Glutamatergic neuron (in vitro differentiated cells): ENCODE measurements around the gene SNAI3. TPM values are rescaled to one million over a fixed set of nuclear protein-coding genes. Genes with fewer than 3 reads are reported as not detected.

ENCODE experiments used
- DNase-seq: peaks from one replicate; pipeline ENCODE4 v3.0.0; 2022
- H3K27ac Mint-ChIP-seq: one replicate; pipeline ENCODE4 v1.8.0; 2020; ENCODE audit warnings: mild to moderate bottlenecking, mixed read lengths, inconsistent platforms; ENCODE audit not compliant: unreplicated experiment
- H3K27me3 Mint-ChIP-seq: one replicate; pipeline ENCODE4 v1.8.0; 2020; ENCODE audit warnings: mild to moderate bottlenecking, moderate library complexity, mixed read lengths, inconsistent platforms; ENCODE audit not compliant: unreplicated experiment
- H3K36me3 Mint-ChIP-seq: one replicate; pipeline ENCODE4 v1.8.0; 2020; ENCODE audit warnings: mild to moderate bottlenecking, mixed read lengths, inconsistent platforms; ENCODE audit not compliant: unreplicated experiment
- H3K4me1 Mint-ChIP-seq: one replicate; pipeline ENCODE4 v1.8.0; 2020; ENCODE audit warnings: mild to moderate bottlenecking, low read depth, mixed read lengths, inconsistent platforms; ENCODE audit not compliant: unreplicated experiment
- H3K4me3 Mint-ChIP-seq: one replicate; pipeline ENCODE4 v1.8.0; 2020; ENCODE audit warnings: mild to moderate bottlenecking, mixed read lengths, inconsistent platforms; ENCODE audit not compliant: unreplicated experiment
- H3K9me3 Mint-ChIP-seq: one replicate; pipeline ENCODE4 v1.8.0; 2020; ENCODE audit warnings: mild to moderate bottlenecking, moderate library complexity, mixed read lengths, inconsistent platforms; ENCODE audit not compliant: unreplicated experiment
- CTCF ChIP-seq: fragments of 200-600 bp; sonication (generic); IDR thresholded peaks from one replicate; pipeline ENCODE4 v1.5.0; 2021; ENCODE audit not compliant: partially characterized antibody, unreplicated experiment
- total RNA-seq: library from RNA; stranded (reverse); fragmentation: NEBNext Ultra II Directional; extraction: Animal tissue kit (Norgen Biotek cat#: 25700); gene quantifications from one replicate; pipeline ENCODE4 v1.2.1, GENCODE V29; 2021; ENCODE audit not compliant: unreplicated experiment

SNAI3 gene
- total RNA-seq, 1 donor from 2014 or later, result not detected

- no peak for DNase-seq
- Mint-ChIP-seq H3K27ac (no peak overlapping the region), H3K27me3 (peaks cover 12% of the 10 kb centered on the region), H3K9me3 (peaks cover 10% of the 10 kb centered on the region), H3K4me1 (peaks cover 11% of the 10 kb centered on the region), H3K36me3 (no peaks in the 10 kb centered on the region), H3K4me3 (no peak overlapping the region)
- TF ChIP-seq CTCF, result no peak
Observed at GRCh38 chr16:88725609-88726407, 39.5 kb upstream of the SNAI3 start.

GRCh38 chr16:88724855-88725555 lies 38.7 kb upstream of the SNAI3 start:
- DNase-seq, result no peak
- Mint-ChIP-seq H3K36me3 (no peaks in the 10 kb centered on the region), H3K4me3 (no peak overlapping the region), H3K9me3 (peaks cover 6% of the 10 kb centered on the region), H3K4me1 (peaks cover 7% of the 10 kb centered on the region), H3K27me3 (peaks cover 9% of the 10 kb centered on the region), H3K27ac (no peak overlapping the region)
- no peak for TF ChIP-seq CTCF

- peaks cover 6% of the 10 kb centered on the region for H3K9me3 Mint-ChIP-seq
- no peaks in the 10 kb centered on the region for H3K36me3 Mint-ChIP-seq
- H3K27me3 Mint-ChIP-seq, result peaks cover 6% of the 10 kb centered on the region
- no peak overlapping the region for H3K27ac Mint-ChIP-seq
- DNase-seq, result no peak
- peaks cover 5% of the 10 kb centered on the region for H3K4me1 Mint-ChIP-seq
- no peak for TF ChIP-seq CTCF
- H3K4me3 Mint-ChIP-seq, result no peak overlapping the region
Observed at GRCh38 chr16:88723911-88724310, 37.6 kb upstream of the SNAI3 start.

GRCh38 chr16:88723507-88723887 lies 37.2 kb upstream of the SNAI3 start:
- DNase-seq, result no peak
- Mint-ChIP-seq H3K27me3 (peaks cover 6% of the 10 kb centered on the region), H3K4me1 (peaks cover 5% of the 10 kb centered on the region), H3K4me3 (no peak overlapping the region), H3K9me3 (peaks cover 6% of the 10 kb centered on the region), H3K27ac (no peak overlapping the region), H3K36me3 (no peaks in the 10 kb centered on the region)
- no peak for TF ChIP-seq CTCF
